ENCODE results near the gene TRIP12. TPM values are rescaled to one million over a fixed set of nuclear protein-coding genes. Genes with fewer than 3 reads are reported as not detected.
"Not testable (repeated sequence)": the region's sequence is repeated elsewhere in the genome, so short reads cannot be mapped to it uniquely, and the experiment has no call there.

TRIP12 gene
- total RNA-seq, 1 experiment from 2014 or later = 145 TPM

DNA sequence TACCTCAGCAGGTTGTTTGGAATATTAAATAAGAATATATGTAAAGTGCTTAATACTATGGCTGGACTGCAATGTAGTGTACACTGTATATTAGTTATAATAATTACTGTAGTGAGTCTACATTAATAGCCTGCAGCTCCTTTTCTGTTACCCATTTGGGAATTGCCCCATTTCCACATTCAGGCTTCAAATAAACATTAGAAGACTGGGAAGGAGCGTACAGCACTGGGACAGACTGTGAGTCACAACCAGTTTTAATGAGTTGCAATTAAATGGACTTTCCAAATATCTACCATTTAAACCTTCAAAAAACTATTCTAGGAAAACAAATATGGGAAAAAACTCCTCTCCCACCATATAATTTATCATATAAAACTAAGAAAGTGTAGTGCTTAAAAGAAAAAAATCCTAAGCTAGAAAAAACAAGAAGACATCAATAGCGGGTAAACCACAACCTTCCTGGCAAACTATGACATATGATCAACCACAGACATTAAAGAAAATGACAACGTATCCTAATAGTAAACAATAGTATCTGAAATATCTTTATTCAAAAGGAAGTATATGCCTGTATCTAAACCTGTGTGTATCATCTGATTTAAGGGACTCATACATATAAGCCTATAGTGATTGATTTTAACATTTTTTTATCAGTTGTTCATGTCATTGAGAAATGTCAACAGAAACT is 86.1 kb downstream of the TRIP12 start:
- DNase-seq (ENCODE audit: low read depth) = peak; percentile 32

DNA sequence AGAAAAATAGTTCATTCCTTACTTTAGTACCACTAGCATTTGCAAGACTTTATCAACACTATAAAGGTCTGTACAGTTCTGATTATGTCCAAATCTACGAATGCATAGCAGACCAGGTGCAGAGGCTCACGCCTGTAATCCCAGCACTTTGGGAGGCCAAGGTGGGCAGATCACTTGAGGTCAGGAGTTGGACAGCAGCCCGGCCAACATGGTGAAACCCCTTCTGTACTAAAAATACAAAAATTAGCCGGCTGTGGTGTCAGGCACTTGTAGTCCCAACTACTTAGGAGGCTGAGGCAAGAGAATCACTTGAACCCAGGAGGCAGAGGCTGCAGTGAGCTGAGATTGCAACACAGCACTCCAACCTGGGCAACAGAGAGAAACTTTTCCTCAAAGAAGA is 87.4 kb downstream of the TRIP12 start:
- DNase-seq (ENCODE audit: low read depth) = not testable (repeated sequence)

DNA sequence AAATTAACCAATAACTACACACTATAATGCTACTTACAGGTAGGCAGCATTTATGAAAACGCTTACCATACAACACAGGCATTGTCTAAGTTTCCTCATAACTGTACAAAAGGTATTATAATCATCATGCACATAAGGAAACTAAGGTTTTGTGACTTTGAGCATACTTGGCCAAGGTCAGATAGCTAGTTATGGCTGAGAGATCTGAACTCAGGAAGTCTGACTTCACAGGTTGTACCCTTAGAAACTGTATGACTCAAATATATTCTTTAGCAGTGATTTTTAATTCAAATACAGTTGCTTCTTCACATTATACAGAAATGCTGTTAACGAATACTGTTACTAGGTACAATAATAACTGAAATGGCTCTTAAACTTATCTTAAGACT is 89.3 kb downstream of the TRIP12 start:
- DNase-seq (ENCODE audit: low read depth) = no peak

- no peak for DNase-seq (ENCODE audit: low read depth)
These were observed 89.9 kb downstream of the TRIP12 start for GRCh38 chr2:229831805-229832509.

- no peak for DNase-seq (ENCODE audit: low read depth)
These were observed 96.3 kb downstream of the TRIP12 start for GRCh38 chr2:229825476-229825875.

GRCh38 chr2:229821316-229821715 is 100.5 kb downstream of the TRIP12 start:
- DNase-seq (ENCODE audit: low read depth) = no peak

GRCh38 chr2:229818230-229818629 is 103.6 kb downstream of the TRIP12 start:
- no peak for DNase-seq (ENCODE audit: low read depth)

GRCh38 chr2:229815858-229816257 is 106.0 kb downstream of the TRIP12 start:
- DNase-seq (ENCODE audit: low read depth) = peak; percentile 51

- DNase-seq (ENCODE audit: low read depth) = no peak
These were observed 106.5 kb downstream of the TRIP12 start for GRCh38 chr2:229815342-229815741.

DNA sequence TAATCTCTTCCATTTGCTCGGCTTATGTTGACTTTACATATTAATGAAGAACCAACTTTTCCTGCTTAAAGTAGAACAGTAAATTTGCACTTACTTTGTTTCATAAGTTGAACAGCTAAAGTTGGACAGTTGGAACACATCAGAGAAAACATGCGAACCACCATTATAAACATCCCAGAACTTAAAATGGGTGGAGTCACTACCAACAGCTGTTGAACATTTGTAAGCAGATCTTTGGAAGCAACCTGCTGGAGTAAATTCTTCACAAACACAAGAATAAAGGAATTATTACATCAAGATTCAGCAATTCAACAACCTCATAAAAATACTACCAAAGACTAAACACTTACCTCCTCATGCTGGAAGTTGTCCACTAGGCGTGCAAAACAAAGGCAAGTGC is 111.0 kb downstream of the TRIP12 start:
- peak; percentile 46 for DNase-seq (ENCODE audit: low read depth)

- no peak for DNase-seq (ENCODE audit: low read depth)
These were observed 116.2 kb downstream of the TRIP12 start for GRCh38 chr2:229805559-229805958.

DNA sequence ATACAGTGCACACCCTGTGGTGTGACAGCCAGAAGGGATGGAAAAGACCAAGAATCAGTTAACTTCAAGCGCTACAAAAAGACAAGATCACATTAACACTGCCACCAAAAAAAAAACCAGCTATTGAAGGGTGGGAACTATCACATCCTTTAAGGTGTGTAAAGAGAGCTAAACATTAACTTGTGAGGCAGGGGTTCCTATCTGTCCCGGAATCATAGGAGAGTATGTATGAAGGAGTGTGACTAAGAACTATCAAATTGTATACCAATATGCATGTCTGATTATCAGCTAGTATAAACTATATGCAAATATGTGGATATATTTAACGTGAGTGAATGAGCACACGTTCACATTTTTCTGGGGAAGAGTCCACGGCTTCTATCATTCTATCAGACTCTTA is 119.0 kb downstream of the TRIP12 start:
- DNase-seq (ENCODE audit: low read depth) = no peak

DNA sequence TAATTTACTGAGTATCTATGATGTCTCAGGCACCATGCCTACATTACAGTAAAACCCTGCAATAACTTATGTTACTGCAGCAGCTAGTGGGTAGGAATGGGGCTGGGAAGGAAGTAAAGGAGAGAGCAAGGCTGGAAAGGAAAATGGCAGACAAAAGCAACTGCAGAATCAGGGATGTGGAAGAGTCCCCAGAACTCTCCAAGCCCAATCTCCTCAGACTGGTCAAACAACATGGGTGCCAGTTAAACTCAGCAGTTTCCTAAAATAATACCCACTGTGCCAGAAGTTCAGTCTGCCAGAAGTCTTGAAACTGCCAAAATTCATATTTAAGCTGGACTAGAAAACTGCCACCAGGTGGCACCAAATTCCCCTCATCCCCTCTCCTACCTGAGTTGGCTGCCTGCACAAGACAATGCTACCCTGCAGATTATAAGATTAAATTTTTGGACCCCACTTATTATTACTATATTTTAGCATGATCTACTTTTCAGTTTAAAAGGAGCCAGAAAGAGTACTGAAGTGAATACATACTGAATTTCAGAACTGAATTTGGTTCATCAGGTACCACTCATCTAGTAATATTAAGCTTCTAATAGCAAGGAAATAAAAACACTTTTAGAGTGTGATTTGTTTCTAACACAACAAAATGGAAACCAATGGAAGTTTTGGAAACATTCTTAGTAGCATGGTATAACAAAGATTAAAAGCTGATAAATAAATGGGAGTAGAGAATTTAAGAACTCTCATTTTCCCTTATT is 120.6 kb downstream of the TRIP12 start:
- DNase-seq (ENCODE audit: low read depth) = peak; percentile 43

DNA sequence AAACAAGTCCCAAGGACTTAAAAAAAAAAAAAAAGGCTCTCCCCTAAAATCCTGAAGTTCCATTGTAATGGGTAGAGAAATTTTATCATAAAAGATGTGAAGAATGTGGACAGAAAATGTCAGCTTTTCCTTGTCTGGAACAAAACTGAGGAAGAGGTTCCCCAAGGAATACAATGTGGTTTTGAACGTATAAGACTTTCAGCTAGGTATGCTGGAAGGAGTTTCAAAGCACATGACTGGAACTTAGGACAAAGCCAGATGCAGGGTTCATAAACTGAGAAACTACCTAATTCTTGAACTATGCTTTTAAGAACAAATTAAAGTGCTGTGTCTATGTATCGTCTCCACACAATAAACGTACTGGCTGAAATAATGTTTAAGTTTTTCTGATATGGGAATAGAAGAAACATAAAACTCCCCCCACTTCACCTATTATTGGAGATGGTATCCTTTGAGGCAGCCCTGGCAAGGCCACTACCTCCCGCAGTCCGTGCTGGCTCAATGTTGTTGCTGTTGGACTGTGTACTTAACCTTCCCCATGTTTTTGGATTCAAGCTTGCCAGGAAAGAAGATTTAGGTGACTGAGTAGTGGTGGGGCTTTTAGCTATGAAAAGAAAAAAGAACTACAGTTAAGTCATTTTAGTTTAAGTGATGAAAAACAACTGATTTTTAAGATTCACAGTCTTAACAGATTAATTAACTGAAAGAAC is 123.2 kb downstream of the TRIP12 start:
- DNase-seq (ENCODE audit: low read depth) = no peak

GRCh38 chr2:229795058-229795457 is 126.8 kb downstream of the TRIP12 start:
- no peak for DNase-seq (ENCODE audit: low read depth)

DNA sequence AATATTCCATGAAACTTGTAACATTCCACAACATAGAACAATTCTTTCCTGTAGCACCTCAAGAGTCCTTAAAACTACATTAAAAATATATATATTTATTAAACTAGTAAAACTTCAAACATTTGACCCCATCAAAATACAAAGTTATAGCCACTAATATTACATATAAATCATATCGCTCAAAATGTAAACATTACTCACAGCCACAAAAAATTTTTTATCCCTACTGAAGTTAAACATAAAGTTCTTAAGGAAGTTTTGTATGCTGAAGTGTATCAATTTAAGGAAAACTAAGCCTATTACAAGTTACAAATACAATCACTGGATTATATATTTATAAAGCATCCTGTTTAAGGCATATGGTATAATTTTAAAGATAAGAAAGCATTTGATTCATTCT is 127.2 kb downstream of the TRIP12 start:
- DNase-seq (ENCODE audit: low read depth) = no peak

DNA sequence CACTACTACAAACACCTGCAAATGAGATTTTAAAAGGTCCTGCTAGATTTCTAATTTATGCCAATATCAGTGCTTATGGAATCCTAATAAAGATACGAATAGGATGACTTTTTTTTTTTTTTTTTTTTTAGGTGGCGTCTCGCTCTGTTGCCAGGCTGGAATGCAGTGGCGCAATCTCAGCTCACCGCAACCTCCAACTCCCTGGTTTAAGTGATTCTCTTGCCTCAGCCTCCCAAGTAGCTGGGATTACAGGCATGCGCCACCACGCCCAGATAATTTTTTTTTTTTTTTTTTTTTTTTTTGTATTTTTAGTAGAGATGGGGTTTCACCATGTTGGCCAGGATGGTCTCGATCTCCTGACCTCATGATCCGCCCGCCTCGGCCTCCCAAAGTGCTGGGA is 135.5 kb downstream of the TRIP12 start:
- DNase-seq (ENCODE audit: low read depth) = not testable (repeated sequence)

DNA sequence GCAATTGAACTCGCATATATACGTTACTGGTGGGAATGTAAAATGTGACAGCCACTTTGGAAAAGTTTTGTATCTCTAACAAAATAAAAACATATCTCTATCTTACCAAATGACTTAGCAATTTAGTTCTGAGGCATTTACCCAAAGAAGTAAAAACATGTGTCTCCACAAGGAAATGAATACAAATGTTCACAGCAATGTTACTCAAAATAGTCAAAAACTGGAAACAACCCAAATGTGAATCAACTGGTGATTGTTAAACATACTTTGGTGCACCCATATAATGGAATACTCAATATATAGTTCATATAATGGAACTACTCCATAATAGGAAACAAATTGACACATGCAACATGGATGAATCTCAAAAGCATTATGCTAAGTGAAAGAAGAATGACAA is 137.0 kb downstream of the TRIP12 start:
- DNase-seq (ENCODE audit: low read depth) = no peak

DNA sequence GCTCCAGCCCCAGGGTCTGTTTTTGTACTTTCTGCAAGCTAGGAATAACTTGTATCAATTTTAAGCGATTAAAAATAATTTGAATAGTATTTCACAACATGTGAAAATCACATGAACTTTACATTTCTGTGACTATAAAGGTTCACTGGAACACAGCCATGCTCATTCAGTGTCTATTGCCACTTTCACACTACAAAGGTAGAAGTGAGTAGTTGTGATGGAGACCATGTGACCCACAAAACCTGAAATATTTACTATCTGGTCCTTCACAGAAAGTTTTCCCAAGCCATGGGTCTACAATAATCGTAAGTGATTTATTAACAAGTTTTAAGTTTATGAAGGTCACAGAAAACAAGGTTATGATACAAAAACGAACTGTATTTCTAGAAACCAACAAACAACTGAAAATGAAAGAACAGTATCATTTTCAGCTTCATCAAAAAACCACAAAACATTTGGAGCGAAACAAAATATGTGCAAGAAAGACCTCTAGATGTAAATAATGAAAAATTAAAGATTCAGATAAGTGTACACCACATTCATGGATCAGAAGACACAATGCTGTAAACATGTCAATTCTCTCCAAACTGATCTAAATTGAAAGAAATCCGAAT is 138.6 kb downstream of the TRIP12 start:
- no peak for DNase-seq (ENCODE audit: low read depth)

DNA sequence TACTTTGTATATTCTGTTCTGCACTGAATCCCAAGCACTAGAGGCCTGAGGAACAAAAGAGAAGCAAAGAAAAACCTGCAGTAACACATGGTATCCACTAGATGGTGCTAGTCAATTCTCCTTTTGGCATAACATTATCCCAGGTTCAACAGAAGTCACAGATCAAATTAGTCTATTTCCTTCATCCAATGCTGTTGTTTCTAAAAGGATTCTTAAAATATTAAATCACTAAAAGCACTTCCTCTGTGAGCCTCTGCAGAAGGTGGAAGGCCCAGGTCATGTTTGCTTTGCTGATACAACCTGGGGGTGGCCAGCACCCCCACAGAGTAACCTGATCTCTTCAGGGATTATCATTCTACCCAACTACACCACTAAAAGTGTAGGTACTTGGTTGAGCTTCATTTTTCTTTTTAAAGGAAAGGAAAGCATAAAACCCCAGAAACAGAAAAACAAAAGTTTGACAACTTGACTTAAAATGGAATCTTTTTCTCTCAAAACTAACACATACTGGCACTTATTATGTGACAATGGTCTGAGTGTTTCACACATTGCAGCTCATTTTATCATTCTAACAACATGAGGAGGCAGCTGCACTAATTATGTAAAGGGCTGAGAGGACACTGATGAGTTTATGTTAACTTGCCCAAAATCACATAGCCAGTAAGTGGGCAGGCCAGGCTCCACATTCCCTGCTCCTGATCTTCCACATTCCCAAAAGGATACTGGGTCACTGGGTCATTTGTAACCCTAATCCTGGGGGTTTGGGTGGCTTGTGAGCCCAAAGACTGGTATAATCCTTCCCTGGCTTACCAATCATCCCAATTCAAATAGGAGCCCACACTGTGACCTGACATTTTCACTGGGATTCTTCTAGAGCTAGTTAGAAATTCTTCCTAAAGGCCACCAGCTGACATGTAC is 140.7 kb downstream of the TRIP12 start:
- DNase-seq (ENCODE audit: low read depth) = peak; percentile 44

All from LHCN-M2 (cell line).